A172 (cell line): ENCODE data around the gene USP34. TPM values are rescaled to one million over a fixed set of nuclear protein-coding genes. Genes with fewer than 3 reads are reported as not detected.
"Not testable (repeated sequence)": the region's sequence is repeated elsewhere in the genome, so short reads cannot be mapped to it uniquely, and the experiment has no call there.

Experiments used
- DNase-seq: peaks from one replicate; pipeline ENCODE4 v3.0.0-alpha.2; 2015; ENCODE audit warnings: low spot score
- total RNA-seq: library from RNA; depleted of rRNA; stranded (reverse); fragments of >200 nt; shearing (Covaris generic); gene quantifications from 2 replicates; pipeline ENCODE4 v1.2.3, GENCODE V29; 2014

Gene USP34
- total RNA-seq, 1 experiment from 2014 or later, result 91.0 TPM

- peak; percentile 58 for DNase-seq
These were observed 10.7 kb downstream of the USP34 start for GRCh38 chr2:61460163-61460562.

- DNase-seq, result no peak
These were observed 14.0 kb downstream of the USP34 start for GRCh38 chr2:61456746-61457420.

GRCh38 chr2:61456070-61456745 lies 14.7 kb downstream of the USP34 start:
- no peak for DNase-seq

- DNase-seq, result not testable (repeated sequence)
These were observed 15.9 kb downstream of the USP34 start for GRCh38 chr2:61454972-61455371.

GRCh38 chr2:61454383-61454782 lies 16.5 kb downstream of the USP34 start:
- DNase-seq, result no peak

- DNase-seq, result no peak
These were observed 18.5 kb downstream of the USP34 start for GRCh38 chr2:61452392-61452791.

GRCh38 chr2:61451178-61451577 lies 19.7 kb downstream of the USP34 start:
- DNase-seq, result no peak

GRCh38 chr2:61450144-61450543 lies 20.7 kb downstream of the USP34 start:
- no peak for DNase-seq

- DNase-seq, result no peak
These were observed 22.7 kb downstream of the USP34 start for GRCh38 chr2:61448229-61448628.

- not testable (repeated sequence) for DNase-seq
These were observed 23.9 kb downstream of the USP34 start for GRCh38 chr2:61446971-61447370.

- DNase-seq, result no peak
These were observed 27.4 kb downstream of the USP34 start for GRCh38 chr2:61443342-61444041.

- no peak for DNase-seq
These were observed 31.5 kb downstream of the USP34 start for GRCh38 chr2:61439241-61440002.

- DNase-seq, result no peak
These were observed 32.2 kb downstream of the USP34 start for GRCh38 chr2:61438670-61439069.

- DNase-seq, result no peak
These were observed 33.7 kb downstream of the USP34 start for GRCh38 chr2:61437170-61437569.

- no peak for DNase-seq
These were observed 34.8 kb downstream of the USP34 start for GRCh38 chr2:61436092-61436491.

- no peak for DNase-seq
These were observed 35.6 kb downstream of the USP34 start for GRCh38 chr2:61435291-61435690.

- no peak for DNase-seq
These were observed 36.6 kb downstream of the USP34 start for GRCh38 chr2:61434314-61434713.

- no peak for DNase-seq
These were observed 37.3 kb downstream of the USP34 start for GRCh38 chr2:61433606-61434005.

- DNase-seq, result no peak
These were observed 37.9 kb downstream of the USP34 start for GRCh38 chr2:61432990-61433389.

GRCh38 chr2:61431345-61431744 lies 39.5 kb downstream of the USP34 start:
- DNase-seq, result no peak

GRCh38 chr2:61426267-61426897 lies 44.5 kb downstream of the USP34 start:
- DNase-seq, result peak; percentile 23
